Measurements from ENCODE around the gene RXFP1.
A peak's percentile ranks its signal among the peaks of the same experiment; 100 is the strongest.

- TF ChIP-seq, protein P1, sequence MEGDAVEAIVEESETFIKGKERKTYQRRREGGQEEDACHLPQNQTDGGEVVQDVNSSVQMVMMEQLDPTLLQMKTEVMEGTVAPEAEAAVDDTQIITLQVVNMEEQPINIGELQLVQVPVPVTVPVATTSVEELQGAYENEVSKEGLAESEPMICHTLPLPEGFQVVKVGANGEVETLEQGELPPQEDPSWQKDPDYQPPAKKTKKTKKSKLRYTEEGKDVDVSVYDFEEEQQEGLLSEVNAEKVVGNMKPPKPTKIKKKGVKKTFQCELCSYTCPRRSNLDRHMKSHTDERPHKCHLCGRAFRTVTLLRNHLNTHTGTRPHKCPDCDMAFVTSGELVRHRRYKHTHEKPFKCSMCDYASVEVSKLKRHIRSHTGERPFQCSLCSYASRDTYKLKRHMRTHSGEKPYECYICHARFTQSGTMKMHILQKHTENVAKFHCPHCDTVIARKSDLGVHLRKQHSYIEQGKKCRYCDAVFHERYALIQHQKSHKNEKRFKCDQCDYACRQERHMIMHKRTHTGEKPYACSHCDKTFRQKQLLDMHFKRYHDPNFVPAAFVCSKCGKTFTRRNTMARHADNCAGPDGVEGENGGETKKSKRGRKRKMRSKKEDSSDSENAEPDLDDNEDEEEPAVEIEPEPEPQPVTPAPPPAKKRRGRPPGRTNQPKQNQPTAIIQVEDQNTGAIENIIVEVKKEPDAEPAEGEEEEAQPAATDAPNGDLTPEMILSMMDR (conservative IDR thresholded peaks at IDR 0.05), result peak; percentile 77
- peak; percentile 14; the same call in 1 of the 2 replicates for TF ChIP-seq ZFX (IDR thresholded peaks at IDR 0.05)
Measured at GRCh38 chr4:158671915-158672806, 150.5 kb downstream of the RXFP1 start, which contains the start of gene ETFDH.

Measured in C4-2B (cell line).